ENCODE results near the gene APLN. TPM values are rescaled to one million over a fixed set of nuclear protein-coding genes. Genes with fewer than 3 reads are reported as not detected.

The APLN gene
- total and polyA plus RNA-seq, 2 of the 13 experiments (the other 11 are each of a cell fraction or from before 2014, with no cell fraction given), result 0.02 to 0.17 TPM

DNA sequence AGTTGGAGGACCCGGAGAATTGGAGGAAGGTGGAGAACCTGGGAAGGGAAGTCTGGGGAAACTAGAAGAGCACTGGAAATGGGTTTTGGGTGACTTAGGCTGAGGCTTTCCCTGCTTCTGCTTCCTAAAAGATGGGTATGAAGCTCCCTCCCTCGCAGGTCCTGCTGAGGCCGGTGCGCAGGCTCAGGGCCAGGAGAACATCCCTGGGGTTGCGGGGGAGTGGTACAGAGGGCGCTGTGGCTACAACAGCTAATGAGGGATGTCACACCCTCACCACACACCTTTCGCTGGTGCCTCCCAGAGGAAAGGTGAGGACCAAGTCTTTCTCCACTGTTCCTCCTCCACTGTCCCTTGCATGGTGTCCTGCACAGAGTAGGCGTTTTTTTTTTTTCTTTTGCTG, 15.8 kb downstream of the APLN start:
- in situ Hi-C loops (cut with HindIII; ENCODE audit: extremely low pct_ligation_motif_present, low pct_unique_long_range_greater_than_20kb) (loop anchor here (10.0 kb wide), 1 partner anchor 86 kb away; no protein-coding TSS in a partner anchor), intact Hi-C loops (cut with micrococcal nuclease; ENCODE audit: unreplicated experiment) (no loop called here)
- no peaks in the 10 kb centered on the region for H3K36me3 ChIP-seq (replicated peaks in 1 of 2; ENCODE audit: control insufficient read depth in 1 of 2, insufficient read depth in 2 of 2, low read length in 2 of 2)
- H2AFZ ChIP-seq (ENCODE audit: low read length), result no peak overlapping the region
- H3K27ac ChIP-seq (ENCODE audit: extremely low read length, insufficient read depth, low read length), result no peak overlapping the region
- H3K9ac ChIP-seq (ENCODE audit: insufficient read depth, low read depth, low read length), result no peak overlapping the region
- TF ChIP-seq AKAP8 (CRISPR knock-in tag; IDR thresholded peaks at IDR 0.05), result no peak
- TF ChIP-seq, protein P1, sequence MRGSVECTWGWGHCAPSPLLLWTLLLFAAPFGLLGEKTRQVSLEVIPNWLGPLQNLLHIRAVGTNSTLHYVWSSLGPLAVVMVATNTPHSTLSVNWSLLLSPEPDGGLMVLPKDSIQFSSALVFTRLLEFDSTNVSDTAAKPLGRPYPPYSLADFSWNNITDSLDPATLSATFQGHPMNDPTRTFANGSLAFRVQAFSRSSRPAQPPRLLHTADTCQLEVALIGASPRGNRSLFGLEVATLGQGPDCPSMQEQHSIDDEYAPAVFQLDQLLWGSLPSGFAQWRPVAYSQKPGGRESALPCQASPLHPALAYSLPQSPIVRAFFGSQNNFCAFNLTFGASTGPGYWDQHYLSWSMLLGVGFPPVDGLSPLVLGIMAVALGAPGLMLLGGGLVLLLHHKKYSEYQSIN (CRISPR knock-in tag; IDR thresholded peaks at IDR 0.05; ENCODE audit: borderline replicate concordance), result no peak
- H3K4me3 ChIP-seq (replicated peaks in 1 of 3; ENCODE audit: insufficient read depth in 1 of 3, low read depth in 2 of 3, low read length in 3 of 3), result no peak overlapping the region
- no peak overlapping the region for H3K4me2 ChIP-seq (ENCODE audit: low read depth, low read length)
- ChIA-PET CTCF (ENCODE audit: low intra/inter-chr PET ratio, low total read pairs) (interaction anchor here (3.5 kb wide), 1 partner anchor 87 kb away, joined by 27 read pairs; no protein-coding TSS in a partner anchor), POLR2A (no interaction called here)
- FAIRE-seq, result no peak
- no peaks in the 10 kb centered on the region for H4K20me1 ChIP-seq (ENCODE audit: insufficient read depth, low read length)
- ATAC-seq, result no peak
- no peaks in the 10 kb centered on the region; a peak in 1 of 5 replicates for H3K27me3 ChIP-seq (ENCODE audit: control insufficient read depth in 1 of 2, insufficient read depth in 2 of 2, low read length in 2 of 2)
- WGBS (ENCODE audit: low lambda C conversion rate), result 61% methylated on average over 3 of the region's 8 CpGs
- no peaks in the 10 kb centered on the region for H3K79me2 ChIP-seq (ENCODE audit: insufficient read depth, low read length)
- H3K9me3 ChIP-seq (ENCODE audit: low read length), result no peaks in the 10 kb centered on the region
- no peak for DNase-seq (ENCODE audit: low spot score)
- no TSS peak for BruUV-seq (replicated peaks)
- H3K4me1 ChIP-seq (ENCODE audit: insufficient read depth, low read length), result peaks cover 17% of the 10 kb centered on the region

DNA sequence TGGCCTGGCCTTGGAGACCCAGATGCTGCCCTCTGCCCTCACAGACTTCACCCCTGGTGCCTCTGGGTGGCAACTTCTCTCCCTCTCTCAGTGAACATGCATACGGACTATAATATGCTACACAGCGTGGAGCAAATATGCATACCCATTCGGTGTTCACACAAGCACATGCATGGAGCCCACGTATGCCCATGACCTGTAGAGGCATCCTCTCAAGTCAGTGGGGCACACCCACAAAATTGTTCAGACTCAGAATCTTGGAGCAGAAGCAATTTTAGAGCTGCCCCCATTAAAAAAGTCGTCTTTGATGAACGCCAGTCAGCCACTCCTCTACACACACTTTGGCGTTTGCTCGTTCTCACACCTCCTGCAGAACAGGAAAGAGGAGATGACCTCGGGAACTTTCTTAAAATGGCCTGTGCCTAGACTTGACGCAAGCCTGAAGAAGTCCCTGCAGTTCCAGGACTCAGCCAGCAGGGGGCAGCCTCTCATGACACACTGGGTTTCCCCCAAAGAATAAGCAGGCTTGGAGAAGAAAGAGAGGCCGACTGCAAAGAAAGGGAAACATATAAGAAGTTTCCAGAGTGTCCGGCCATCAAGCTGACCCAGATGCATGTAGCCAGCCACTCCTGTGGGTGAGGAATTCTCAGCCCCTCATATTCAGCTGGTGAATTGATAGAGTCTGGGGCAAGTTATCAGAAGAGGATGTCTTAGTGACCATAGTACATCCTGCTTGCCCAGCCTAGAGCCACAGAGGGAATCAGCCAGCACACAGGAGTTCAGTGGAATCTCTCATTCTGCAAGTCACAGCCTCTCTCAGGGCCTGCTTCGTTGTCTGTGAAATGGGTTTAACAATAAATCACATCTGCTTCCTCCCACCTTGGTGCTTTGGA, 17.3 kb downstream of the APLN start:
- WGBS (ENCODE audit: low lambda C conversion rate), result 5% methylated on average over 4 of the region's 13 CpGs
- DNase-seq (ENCODE audit: low spot score) (peak; percentile 24), FAIRE-seq (peak; percentile 69), ATAC-seq (peak; percentile 69)
- CTCF ChIA-PET (ENCODE audit: low intra/inter-chr PET ratio, low total read pairs), result interaction anchor here (3.5 kb wide), 1 partner anchor 89 kb away, joined by 27 read pairs; no protein-coding TSS in a partner anchor
- H4K20me1 ChIP-seq (ENCODE audit: insufficient read depth, low read length), result no peaks in the 10 kb centered on the region
- intact Hi-C loops (cut with micrococcal nuclease; ENCODE audit: unreplicated experiment), result loop anchor here (1.0 kb wide), 1 partner anchor 89 kb away; no protein-coding TSS in a partner anchor
- no peaks in the 10 kb centered on the region for H3K79me2 ChIP-seq (ENCODE audit: insufficient read depth, low read length)
- no TSS peak for BruUV-seq (replicated peaks)
- H3K27me3 ChIP-seq (ENCODE audit: control insufficient read depth in 1 of 2, insufficient read depth in 2 of 2, low read length in 2 of 2), result no peaks in the 10 kb centered on the region; a peak in 1 of 5 replicates
- H2AFZ ChIP-seq (ENCODE audit: low read length), result no peak overlapping the region
- in situ Hi-C loops (cut with HindIII; ENCODE audit: extremely low pct_ligation_motif_present, low pct_unique_long_range_greater_than_20kb), result loop anchor here (10.0 kb wide), 1 partner anchor 87 kb away; no protein-coding TSS in a partner anchor
- no peak overlapping the region for H3K4me3 ChIP-seq (replicated peaks in 1 of 3; ENCODE audit: insufficient read depth in 1 of 3, low read depth in 2 of 3, low read length in 3 of 3)
- POLR2A ChIA-PET, result no interaction called here
- H3K4me2 ChIP-seq (ENCODE audit: low read depth, low read length), result no peak overlapping the region
- no peaks in the 10 kb centered on the region for H3K36me3 ChIP-seq (replicated peaks in 1 of 2; ENCODE audit: control insufficient read depth in 1 of 2, insufficient read depth in 2 of 2, low read length in 2 of 2)
- H3K9me3 ChIP-seq (ENCODE audit: low read length), result no peaks in the 10 kb centered on the region
- H3K4me1 ChIP-seq (ENCODE audit: insufficient read depth, low read length), result peaks cover 17% of the 10 kb centered on the region
- no peak overlapping the region for H3K27ac ChIP-seq (ENCODE audit: extremely low read length, insufficient read depth, low read length)
- no peak overlapping the region for H3K9ac ChIP-seq (ENCODE audit: insufficient read depth, low read depth, low read length)
- TF ChIP-seq REXO4 (CRISPR knock-in tag; IDR thresholded peaks at IDR 0.05; ENCODE audit: borderline replicate concordance), result no peak
- no peak for TF ChIP-seq DNMT1 (CRISPR knock-in tag; IDR thresholded peaks at IDR 0.05)
- TF ChIP-seq, protein P2, sequence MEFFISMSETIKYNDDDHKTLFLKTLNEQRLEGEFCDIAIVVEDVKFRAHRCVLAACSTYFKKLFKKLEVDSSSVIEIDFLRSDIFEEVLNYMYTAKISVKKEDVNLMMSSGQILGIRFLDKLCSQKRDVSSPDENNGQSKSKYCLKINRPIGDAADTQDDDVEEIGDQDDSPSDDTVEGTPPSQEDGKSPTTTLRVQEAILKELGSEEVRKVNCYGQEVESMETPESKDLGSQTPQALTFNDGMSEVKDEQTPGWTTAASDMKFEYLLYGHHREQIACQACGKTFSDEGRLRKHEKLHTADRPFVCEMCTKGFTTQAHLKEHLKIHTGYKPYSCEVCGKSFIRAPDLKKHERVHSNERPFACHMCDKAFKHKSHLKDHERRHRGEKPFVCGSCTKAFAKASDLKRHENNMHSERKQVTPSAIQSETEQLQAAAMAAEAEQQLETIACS (CRISPR knock-in tag; IDR thresholded peaks at IDR 0.05), result no peak
- no peak for TF ChIP-seq ZFP36 (IDR thresholded peaks at IDR 0.05; ENCODE audit: borderline replicate concordance, low read depth, low read length, partially characterized antibody)
- TF ChIP-seq PHF21A (CRISPR knock-in tag; IDR thresholded peaks at IDR 0.05), result no peak
- TF ChIP-seq, protein P3, sequence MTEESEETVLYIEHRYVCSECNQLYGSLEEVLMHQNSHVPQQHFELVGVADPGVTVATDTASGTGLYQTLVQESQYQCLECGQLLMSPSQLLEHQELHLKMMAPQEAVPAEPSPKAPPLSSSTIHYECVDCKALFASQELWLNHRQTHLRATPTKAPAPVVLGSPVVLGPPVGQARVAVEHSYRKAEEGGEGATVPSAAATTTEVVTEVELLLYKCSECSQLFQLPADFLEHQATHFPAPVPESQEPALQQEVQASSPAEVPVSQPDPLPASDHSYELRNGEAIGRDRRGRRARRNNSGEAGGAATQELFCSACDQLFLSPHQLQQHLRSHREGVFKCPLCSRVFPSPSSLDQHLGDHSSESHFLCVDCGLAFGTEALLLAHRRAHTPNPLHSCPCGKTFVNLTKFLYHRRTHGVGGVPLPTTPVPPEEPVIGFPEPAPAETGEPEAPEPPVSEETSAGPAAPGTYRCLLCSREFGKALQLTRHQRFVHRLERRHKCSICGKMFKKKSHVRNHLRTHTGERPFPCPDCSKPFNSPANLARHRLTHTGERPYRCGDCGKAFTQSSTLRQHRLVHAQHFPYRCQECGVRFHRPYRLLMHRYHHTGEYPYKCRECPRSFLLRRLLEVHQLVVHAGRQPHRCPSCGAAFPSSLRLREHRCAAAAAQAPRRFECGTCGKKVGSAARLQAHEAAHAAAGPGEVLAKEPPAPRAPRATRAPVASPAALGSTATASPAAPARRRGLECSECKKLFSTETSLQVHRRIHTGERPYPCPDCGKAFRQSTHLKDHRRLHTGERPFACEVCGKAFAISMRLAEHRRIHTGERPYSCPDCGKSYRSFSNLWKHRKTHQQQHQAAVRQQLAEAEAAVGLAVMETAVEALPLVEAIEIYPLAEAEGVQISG (CRISPR knock-in tag; IDR thresholded peaks at IDR 0.05), result no peak
- no peak for TF ChIP-seq ZMAT3 (CRISPR knock-in tag; conservative IDR thresholded peaks at IDR 0.05)
